GM21515 (cell line): ENCODE results near the gene SLC16A6.
"Not testable (repeated sequence)": the region's sequence is repeated elsewhere in the genome, so short reads cannot be mapped to it uniquely, and the experiment has no call there.

ENCODE experiments used
- ATAC-seq: cut with Tn5 transposase; IDR thresholded peaks from one replicate; pipeline ENCODE4 v1.9.1; 2021; ENCODE audit not compliant: unreplicated experiment

SLC16A6 gene

GRCh38 chr17:68290955-68291835 is at the start of gene SLC16A6, which contains the start of gene ARSG:
Gene SLC16A6, minus strand, starts transcription at chr17:68291127. Its CDS starts 12,807 bp downstream, at chr17:68278320.
Gene ARSG, plus strand, starts transcription at chr17:68291495. Its CDS starts 15,999 bp downstream, at chr17:68307494.
- ATAC-seq, result peak; percentile 37

- ATAC-seq, result no peak
These were observed 43.5 kb upstream of the SLC16A6 start for GRCh38 chr17:68334393-68334792.

- ATAC-seq, result not testable (repeated sequence)
These were observed 41.0 kb upstream of the SLC16A6 start for GRCh38 chr17:68331932-68332331.

GRCh38 chr17:68329331-68329730 is 38.4 kb upstream of the SLC16A6 start:
- no peak for ATAC-seq

GRCh38 chr17:68328676-68329075 is 37.7 kb upstream of the SLC16A6 start:
- no peak for ATAC-seq

- no peak for ATAC-seq
These were observed 37.1 kb upstream of the SLC16A6 start for GRCh38 chr17:68327823-68328557.

GRCh38 chr17:68326681-68327080 is 35.8 kb upstream of the SLC16A6 start:
- ATAC-seq, result no peak

- no peak for ATAC-seq
These were observed 35.0 kb upstream of the SLC16A6 start for GRCh38 chr17:68325961-68326360.

GRCh38 chr17:68324654-68325336 is 33.9 kb upstream of the SLC16A6 start:
- ATAC-seq, result no peak

- ATAC-seq, result no peak
These were observed 33.2 kb upstream of the SLC16A6 start for GRCh38 chr17:68324114-68324513.

GRCh38 chr17:68322630-68323029 is 31.7 kb upstream of the SLC16A6 start:
- no peak for ATAC-seq

GRCh38 chr17:68321556-68321954 is 30.6 kb upstream of the SLC16A6 start:
- ATAC-seq, result no peak

- no peak for ATAC-seq
These were observed 30.1 kb upstream of the SLC16A6 start for GRCh38 chr17:68320943-68321555.

GRCh38 chr17:68320311-68320865 is 29.5 kb upstream of the SLC16A6 start:
- ATAC-seq, result no peak

- no peak for ATAC-seq
These were observed 28.7 kb upstream of the SLC16A6 start for GRCh38 chr17:68319410-68320162.

- ATAC-seq, result no peak
These were observed 27.4 kb upstream of the SLC16A6 start for GRCh38 chr17:68318103-68318991.

GRCh38 chr17:68317458-68317857 is 26.5 kb upstream of the SLC16A6 start:
- no peak for ATAC-seq

- ATAC-seq, result no peak
These were observed 25.0 kb upstream of the SLC16A6 start for GRCh38 chr17:68315930-68316329.
